ENCODE results near the gene AGXT.
A peak's percentile ranks its signal among the peaks of the same experiment; 100 is the strongest.

The AGXT gene

DNA sequence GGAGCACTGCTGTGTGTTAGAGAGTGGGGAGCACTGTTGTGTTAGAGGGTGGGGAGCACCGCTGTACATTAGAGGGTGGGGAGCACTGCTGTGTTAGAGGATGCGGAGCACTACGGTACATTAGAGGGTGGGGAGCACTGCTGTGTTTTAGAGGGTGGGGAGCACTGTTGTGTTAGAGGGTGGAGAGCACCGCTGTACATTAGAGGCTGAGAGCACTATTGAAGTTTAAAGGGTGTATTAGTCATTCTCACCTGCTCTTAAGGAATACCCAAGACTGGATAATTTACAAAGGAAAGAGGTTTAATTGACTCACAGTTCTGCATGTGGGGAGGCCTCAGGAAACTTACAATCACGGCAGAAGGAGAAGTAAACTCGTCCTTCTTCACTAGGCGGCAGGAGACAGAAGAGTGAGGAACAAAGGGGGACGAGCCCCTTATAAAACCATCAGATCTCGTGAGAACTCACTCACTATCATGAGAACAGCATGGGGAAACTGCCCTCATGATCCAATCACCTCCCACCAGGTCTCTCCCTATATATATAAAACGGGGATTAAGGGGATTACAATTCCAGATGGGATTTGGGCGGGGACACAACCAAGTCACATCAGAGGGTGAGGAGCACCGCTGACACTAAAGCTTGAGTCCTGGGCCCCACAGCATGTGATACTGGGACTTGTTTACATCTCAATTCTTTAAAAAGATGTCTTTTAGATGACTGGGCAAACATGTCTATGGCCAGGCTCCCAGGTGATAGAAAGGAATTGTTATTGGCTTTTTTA, 19.5 kb upstream of the AGXT start:
- Mint-ChIP-seq H3K36me3 (ENCODE audit: low read depth) (no peaks in the 10 kb centered on the region), H3K4me3 (no peak overlapping the region), H3K4me1 (no peaks in the 10 kb centered on the region), H3K27ac (no peak overlapping the region), H3K27me3 (ENCODE audit: low read depth) (peaks cover 28% of the 10 kb centered on the region), H3K9me3 (peaks cover 7% of the 10 kb centered on the region)
- TF ChIP-seq, protein P1, sequence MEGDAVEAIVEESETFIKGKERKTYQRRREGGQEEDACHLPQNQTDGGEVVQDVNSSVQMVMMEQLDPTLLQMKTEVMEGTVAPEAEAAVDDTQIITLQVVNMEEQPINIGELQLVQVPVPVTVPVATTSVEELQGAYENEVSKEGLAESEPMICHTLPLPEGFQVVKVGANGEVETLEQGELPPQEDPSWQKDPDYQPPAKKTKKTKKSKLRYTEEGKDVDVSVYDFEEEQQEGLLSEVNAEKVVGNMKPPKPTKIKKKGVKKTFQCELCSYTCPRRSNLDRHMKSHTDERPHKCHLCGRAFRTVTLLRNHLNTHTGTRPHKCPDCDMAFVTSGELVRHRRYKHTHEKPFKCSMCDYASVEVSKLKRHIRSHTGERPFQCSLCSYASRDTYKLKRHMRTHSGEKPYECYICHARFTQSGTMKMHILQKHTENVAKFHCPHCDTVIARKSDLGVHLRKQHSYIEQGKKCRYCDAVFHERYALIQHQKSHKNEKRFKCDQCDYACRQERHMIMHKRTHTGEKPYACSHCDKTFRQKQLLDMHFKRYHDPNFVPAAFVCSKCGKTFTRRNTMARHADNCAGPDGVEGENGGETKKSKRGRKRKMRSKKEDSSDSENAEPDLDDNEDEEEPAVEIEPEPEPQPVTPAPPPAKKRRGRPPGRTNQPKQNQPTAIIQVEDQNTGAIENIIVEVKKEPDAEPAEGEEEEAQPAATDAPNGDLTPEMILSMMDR (IDR thresholded peaks at IDR 0.05; ENCODE audit: unreplicated experiment in 3 of 3), result no peak

- Mint-ChIP-seq H3K27ac (no peak overlapping the region), H3K4me1 (no peaks in the 10 kb centered on the region), H3K27me3 (ENCODE audit: low read depth) (peaks cover 25% of the 10 kb centered on the region), H3K36me3 (ENCODE audit: low read depth) (no peaks in the 10 kb centered on the region), H3K9me3 (peaks cover 13% of the 10 kb centered on the region), H3K4me3 (no peak overlapping the region)
- TF ChIP-seq, protein P1 (IDR thresholded peaks at IDR 0.05; ENCODE audit: unreplicated experiment in 3 of 3), result no peak
Measured at GRCh38 chr2:240850026-240850425, 18.6 kb upstream of the AGXT start.

GRCh38 chr2:240850756-240851077, 17.9 kb upstream of the AGXT start:
- peaks cover 21% of the 10 kb centered on the region for H3K27me3 Mint-ChIP-seq (ENCODE audit: low read depth)

DNA sequence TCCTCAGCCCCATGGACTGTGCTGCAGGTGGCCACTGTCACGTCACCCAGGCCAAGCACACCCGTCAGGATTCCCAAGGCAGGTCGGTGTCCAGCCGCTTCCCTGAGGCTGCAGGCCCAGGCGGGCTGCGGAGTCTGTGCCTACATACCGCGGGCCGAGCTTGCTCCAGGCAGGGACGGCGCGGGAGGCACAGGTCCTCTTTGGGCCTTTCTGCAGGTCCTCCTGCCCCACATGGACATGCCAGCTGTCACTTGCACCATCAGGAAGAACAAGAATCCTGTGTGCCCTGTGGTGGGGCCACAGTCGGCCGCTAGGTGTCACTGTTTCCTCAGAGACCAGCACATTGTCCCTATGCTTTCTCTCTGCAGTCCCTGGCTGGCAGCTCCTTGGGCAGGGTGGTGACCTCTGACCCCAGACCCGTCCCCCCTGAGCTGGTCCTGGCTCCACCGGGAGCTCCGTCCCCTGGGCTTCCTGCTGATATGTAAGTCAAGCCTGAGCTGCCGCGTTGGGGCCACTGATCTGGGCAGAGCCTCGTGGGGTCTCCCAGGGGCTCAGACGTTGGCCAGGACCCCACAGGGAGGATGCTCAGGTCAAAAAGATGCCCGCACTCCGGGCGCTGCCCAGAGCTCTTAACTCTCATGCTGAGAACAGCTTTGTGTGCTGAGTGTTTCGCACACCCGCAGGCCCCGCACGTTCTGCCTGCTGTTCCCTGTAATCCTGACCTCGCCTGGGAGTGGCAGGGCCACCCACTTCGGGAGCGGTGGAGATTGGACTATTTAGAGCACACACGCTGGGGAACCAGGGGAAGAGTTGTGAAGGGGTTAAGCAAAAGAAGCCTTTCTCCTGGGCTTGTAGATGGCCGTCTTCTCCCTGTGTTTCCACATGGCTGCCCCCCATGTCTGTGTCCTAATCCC, 17.3 kb upstream of the AGXT start:
- peaks cover 15% of the 10 kb centered on the region for H3K9me3 Mint-ChIP-seq
- peaks cover 21% of the 10 kb centered on the region for H3K27me3 Mint-ChIP-seq (ENCODE audit: low read depth)
- H3K27ac Mint-ChIP-seq, result no peak overlapping the region
- no peaks in the 10 kb centered on the region for H3K4me1 Mint-ChIP-seq
- H3K4me3 Mint-ChIP-seq, result no peak overlapping the region
- H3K36me3 Mint-ChIP-seq (ENCODE audit: low read depth), result no peaks in the 10 kb centered on the region
- TF ChIP-seq, protein P1 (IDR thresholded peaks at IDR 0.05; ENCODE audit: unreplicated experiment in 3 of 3), result peak; percentile 97

More at GRCh38 chr2:240850756-240851077, 17.9 kb upstream of the AGXT start:
- Mint-ChIP-seq H3K4me1 (no peaks in the 10 kb centered on the region), H3K4me3 (no peak overlapping the region), H3K36me3 (ENCODE audit: low read depth) (no peaks in the 10 kb centered on the region), H3K27ac (no peak overlapping the region), H3K9me3 (peaks cover 15% of the 10 kb centered on the region)
- TF ChIP-seq, protein P1 (IDR thresholded peaks at IDR 0.05; ENCODE audit: unreplicated experiment in 3 of 3), result no peak

- H3K4me3 Mint-ChIP-seq, result no peak overlapping the region
- no peaks in the 10 kb centered on the region for H3K36me3 Mint-ChIP-seq (ENCODE audit: low read depth)
- peaks cover 17% of the 10 kb centered on the region for H3K27me3 Mint-ChIP-seq (ENCODE audit: low read depth)
- H3K9me3 Mint-ChIP-seq, result peaks cover 15% of the 10 kb centered on the region
- no peak overlapping the region for H3K27ac Mint-ChIP-seq
- TF ChIP-seq, protein P1 (IDR thresholded peaks at IDR 0.05; ENCODE audit: unreplicated experiment in 3 of 3), result no peak
- no peaks in the 10 kb centered on the region for H3K4me1 Mint-ChIP-seq
Measured at GRCh38 chr2:240852671-240853314, 15.8 kb upstream of the AGXT start.
